ENCODE measurements around the gene HEXD.

HEXD gene

DNA sequence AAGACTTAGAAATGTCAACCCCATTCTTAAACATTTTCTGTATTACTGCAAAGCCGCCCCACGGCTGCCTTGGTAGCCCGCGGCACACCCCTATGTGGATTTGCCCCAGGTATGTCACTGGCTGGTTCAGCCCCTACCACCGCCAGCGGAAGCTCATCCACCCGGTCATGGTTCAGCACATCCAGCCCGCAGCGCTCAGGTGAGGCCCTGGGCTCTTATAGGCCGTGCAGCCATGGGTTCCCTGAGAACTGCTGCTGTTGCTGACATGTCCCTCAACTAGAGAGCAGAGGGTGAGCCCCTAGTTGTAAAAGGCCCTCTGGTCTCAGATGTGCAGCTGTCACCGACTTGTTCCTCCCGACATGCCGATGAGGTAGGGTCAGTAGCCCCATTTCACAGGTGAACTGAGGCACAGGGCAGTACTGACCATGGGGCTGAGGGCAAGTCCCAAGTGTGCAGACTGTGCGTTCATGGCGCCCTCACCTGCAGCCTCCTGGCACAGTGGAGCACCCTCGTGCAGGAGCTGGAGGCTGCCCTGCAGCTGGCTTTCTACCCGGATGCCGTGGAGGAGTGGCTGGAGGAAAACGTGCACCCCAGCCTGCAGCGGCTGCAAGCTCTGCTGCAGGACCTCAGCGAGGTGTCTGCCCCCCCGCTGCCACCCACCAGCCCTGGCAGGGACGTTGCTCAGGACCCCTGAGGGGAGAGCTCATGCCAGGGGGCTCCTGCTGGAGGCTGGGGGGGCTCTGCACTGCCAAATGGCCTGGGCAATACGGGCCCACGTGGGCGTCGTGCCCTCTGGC lies 23.7 kb downstream of the HEXD start:
- no peak overlapping the region for H3K4me3 ChIP-seq (ENCODE audit: low read depth in 1 of 2, low read length in 2 of 2)
- H3K9me3 ChIP-seq (ENCODE audit: insufficient read depth, low read length, severe bottlenecking), result no peaks in the 10 kb centered on the region
- H3K36me3 ChIP-seq (ENCODE audit: insufficient read depth, low read length), result peaks cover 65% of the 10 kb centered on the region
- H3K4me1 ChIP-seq (ENCODE audit: insufficient read depth, low read length), result no peaks in the 10 kb centered on the region
- no peak overlapping the region for H2AFZ ChIP-seq (ENCODE audit: low read depth, low read length)
- peaks cover 48% of the 10 kb centered on the region for H4K20me1 ChIP-seq (ENCODE audit: insufficient read depth, low read length)
- peak; percentile 13; the same call in 1 of the 3 replicates for ATAC-seq (ENCODE audit: insufficient read depth, low read depth)
- no peak overlapping the region for H3K27ac ChIP-seq (ENCODE audit: low read length)
- DNase-seq, result no peak
- peaks cover 20% of the 10 kb centered on the region for H3K79me2 ChIP-seq (ENCODE audit: insufficient read depth, low read length)
- no peak overlapping the region for H3K4me2 ChIP-seq (ENCODE audit: insufficient read depth, low read length)
- H3K27me3 ChIP-seq (ENCODE audit: insufficient read depth, low read length, poor library complexity), result no peaks in the 10 kb centered on the region
- TF ChIP-seq, protein P1, sequence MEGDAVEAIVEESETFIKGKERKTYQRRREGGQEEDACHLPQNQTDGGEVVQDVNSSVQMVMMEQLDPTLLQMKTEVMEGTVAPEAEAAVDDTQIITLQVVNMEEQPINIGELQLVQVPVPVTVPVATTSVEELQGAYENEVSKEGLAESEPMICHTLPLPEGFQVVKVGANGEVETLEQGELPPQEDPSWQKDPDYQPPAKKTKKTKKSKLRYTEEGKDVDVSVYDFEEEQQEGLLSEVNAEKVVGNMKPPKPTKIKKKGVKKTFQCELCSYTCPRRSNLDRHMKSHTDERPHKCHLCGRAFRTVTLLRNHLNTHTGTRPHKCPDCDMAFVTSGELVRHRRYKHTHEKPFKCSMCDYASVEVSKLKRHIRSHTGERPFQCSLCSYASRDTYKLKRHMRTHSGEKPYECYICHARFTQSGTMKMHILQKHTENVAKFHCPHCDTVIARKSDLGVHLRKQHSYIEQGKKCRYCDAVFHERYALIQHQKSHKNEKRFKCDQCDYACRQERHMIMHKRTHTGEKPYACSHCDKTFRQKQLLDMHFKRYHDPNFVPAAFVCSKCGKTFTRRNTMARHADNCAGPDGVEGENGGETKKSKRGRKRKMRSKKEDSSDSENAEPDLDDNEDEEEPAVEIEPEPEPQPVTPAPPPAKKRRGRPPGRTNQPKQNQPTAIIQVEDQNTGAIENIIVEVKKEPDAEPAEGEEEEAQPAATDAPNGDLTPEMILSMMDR (IDR thresholded peaks at IDR 0.05; ENCODE audit: borderline replicate concordance, extremely low read depth, low read length, poor library complexity, severe bottlenecking), result no peak
- no peak for TF ChIP-seq EZH2 (IDR thresholded peaks at IDR 0.05; ENCODE audit: borderline replicate concordance, low read depth, low read length, severe bottlenecking)
- no peak overlapping the region for H3K9ac ChIP-seq (ENCODE audit: low read depth, low read length)

DNA sequence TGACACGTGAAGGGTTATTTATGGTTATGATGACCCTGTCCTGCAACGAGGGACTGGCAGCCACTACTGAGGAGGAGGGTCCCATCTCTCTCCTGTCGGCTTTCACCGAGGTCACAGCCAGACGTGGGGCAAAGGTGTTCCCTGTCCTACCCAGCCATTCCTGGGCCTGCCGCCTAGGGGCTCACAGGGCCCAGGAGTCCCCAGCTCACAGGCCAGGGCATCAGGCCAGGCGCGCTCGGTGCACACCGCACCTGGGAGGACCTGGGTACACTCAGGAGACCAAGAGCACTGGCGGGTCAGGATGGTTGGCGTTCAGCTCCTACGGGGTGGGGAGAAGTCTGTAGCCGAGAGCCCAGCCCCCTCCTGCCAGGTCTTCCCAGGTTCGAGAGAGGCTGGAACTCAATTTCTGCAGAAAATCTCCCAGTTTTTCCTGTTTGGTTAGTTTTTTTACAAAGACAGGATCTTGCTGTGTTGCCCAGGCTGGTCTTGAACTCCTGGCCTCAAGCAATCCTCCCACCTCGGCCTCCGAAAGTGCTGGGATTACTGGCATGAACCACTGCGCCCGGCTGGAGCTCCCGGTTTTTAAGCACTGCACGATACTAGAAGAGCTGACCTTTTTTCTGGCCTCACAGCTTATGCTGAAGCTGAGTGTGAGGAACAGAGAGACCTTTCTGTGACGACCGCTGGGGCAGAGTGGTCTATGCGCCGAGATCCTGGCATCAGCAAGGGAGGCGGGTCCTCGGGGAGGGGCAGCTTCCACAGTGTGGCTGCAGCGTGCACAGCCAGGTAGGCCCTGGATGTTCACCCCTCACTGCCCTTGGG lies 24.7 kb downstream of the HEXD start:
- ATAC-seq (ENCODE audit: insufficient read depth, low read depth) (no peak), DNase-seq (no peak)
- Histone ChIP-seq H3K79me2 (ENCODE audit: insufficient read depth, low read length) (peaks cover 28% of the 10 kb centered on the region), H3K36me3 (ENCODE audit: insufficient read depth, low read length) (peaks cover 65% of the 10 kb centered on the region), H3K4me2 (ENCODE audit: insufficient read depth, low read length) (no peak overlapping the region), H3K27me3 (ENCODE audit: insufficient read depth, low read length, poor library complexity) (no peaks in the 10 kb centered on the region), H3K4me3 (ENCODE audit: low read depth in 1 of 2, low read length in 2 of 2) (no peak overlapping the region), H3K9ac (ENCODE audit: low read depth, low read length) (no peak overlapping the region), H4K20me1 (ENCODE audit: insufficient read depth, low read length) (peaks cover 53% of the 10 kb centered on the region), H2AFZ (ENCODE audit: low read depth, low read length) (no peak overlapping the region), H3K27ac (ENCODE audit: low read length) (no peak overlapping the region), H3K4me1 (ENCODE audit: insufficient read depth, low read length) (peaks cover 5% of the 10 kb centered on the region), H3K9me3 (ENCODE audit: insufficient read depth, low read length, severe bottlenecking) (no peaks in the 10 kb centered on the region)
- TF ChIP-seq, protein P1 (IDR thresholded peaks at IDR 0.05; ENCODE audit: borderline replicate concordance, extremely low read depth, low read length, poor library complexity, severe bottlenecking), result no peak
- no peak for TF ChIP-seq EZH2 (IDR thresholded peaks at IDR 0.05; ENCODE audit: borderline replicate concordance, low read depth, low read length, severe bottlenecking)

DNA sequence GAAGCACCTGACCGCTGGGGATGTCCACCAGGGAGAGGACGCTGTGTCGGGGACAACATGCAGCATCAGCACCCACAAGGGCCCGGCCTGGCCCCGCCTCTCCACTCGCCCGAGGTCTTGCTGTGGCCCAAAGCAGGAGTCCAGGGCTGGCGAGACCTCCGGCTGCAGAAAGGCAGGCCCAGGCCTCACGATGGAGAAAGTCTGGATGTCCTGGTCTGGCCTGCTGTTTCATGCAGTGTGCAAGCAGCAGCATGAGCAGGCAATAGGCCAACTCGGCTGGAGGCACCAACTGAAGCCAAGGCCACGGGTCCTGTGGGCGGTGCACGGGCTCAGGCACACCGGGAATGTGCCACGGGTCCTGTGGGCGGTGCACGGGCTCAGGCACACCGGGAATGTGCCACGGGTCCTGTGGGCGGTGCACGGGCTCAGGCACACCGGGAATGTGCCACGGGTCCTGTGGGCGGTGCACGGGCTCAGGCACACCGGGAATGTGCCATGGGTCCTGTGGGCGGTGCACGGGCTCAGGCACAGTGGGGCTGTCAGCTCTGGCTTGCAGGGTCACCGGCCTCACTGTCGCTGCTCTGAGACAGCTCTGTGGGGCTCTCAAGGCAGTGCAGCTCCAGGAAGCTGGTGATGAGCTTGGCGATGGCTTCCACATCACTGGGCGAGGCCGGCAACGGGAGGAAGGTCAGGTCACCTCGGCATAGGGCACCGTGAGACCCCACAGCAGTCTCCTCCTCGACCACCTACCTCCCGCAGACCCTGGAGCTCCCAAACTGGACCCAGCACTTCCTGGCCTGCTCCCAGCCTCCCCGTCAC lies 25.5 kb downstream of the HEXD start:
- no peak overlapping the region for H3K27ac ChIP-seq (ENCODE audit: low read length)

More for the DNA sequence above, 25.5 kb downstream of the HEXD start:
- no peak for TF ChIP-seq EZH2 (IDR thresholded peaks at IDR 0.05; ENCODE audit: borderline replicate concordance, low read depth, low read length, severe bottlenecking)
- TF ChIP-seq, protein P1 (IDR thresholded peaks at IDR 0.05; ENCODE audit: borderline replicate concordance, extremely low read depth, low read length, poor library complexity, severe bottlenecking), result no peak
- Histone ChIP-seq H3K4me1 (ENCODE audit: insufficient read depth, low read length) (peaks cover 9% of the 10 kb centered on the region), H2AFZ (ENCODE audit: low read depth, low read length) (no peak overlapping the region), H3K9ac (ENCODE audit: low read depth, low read length) (no peak overlapping the region), H3K9me3 (ENCODE audit: insufficient read depth, low read length, severe bottlenecking) (no peaks in the 10 kb centered on the region), H3K4me2 (ENCODE audit: insufficient read depth, low read length) (no peak overlapping the region), H3K4me3 (ENCODE audit: low read depth in 1 of 2, low read length in 2 of 2) (no peak overlapping the region), H3K27me3 (ENCODE audit: insufficient read depth, low read length, poor library complexity) (no peaks in the 10 kb centered on the region), H3K36me3 (ENCODE audit: insufficient read depth, low read length) (peaks cover 68% of the 10 kb centered on the region), H4K20me1 (ENCODE audit: insufficient read depth, low read length) (peaks cover 56% of the 10 kb centered on the region), H3K79me2 (ENCODE audit: insufficient read depth, low read length) (peaks cover 32% of the 10 kb centered on the region)
- ATAC-seq (ENCODE audit: insufficient read depth, low read depth) (no peak), DNase-seq (no peak)

Measured in DND-41 (cell line).